HG03135 (cell line): Measurements from ENCODE around the gene CNOT1.
"Not testable (repeated sequence)": the region's sequence is repeated elsewhere in the genome, so short reads cannot be mapped to it uniquely, and the experiment has no call there.

ENCODE experiments used
- ATAC-seq: cut with Tn5 transposase; IDR thresholded peaks from one replicate; pipeline ENCODE4 v1.9.1; 2021; ENCODE audit warnings: mild to moderate bottlenecking, moderate library complexity; ENCODE audit not compliant: unreplicated experiment

The CNOT1 gene

DNA sequence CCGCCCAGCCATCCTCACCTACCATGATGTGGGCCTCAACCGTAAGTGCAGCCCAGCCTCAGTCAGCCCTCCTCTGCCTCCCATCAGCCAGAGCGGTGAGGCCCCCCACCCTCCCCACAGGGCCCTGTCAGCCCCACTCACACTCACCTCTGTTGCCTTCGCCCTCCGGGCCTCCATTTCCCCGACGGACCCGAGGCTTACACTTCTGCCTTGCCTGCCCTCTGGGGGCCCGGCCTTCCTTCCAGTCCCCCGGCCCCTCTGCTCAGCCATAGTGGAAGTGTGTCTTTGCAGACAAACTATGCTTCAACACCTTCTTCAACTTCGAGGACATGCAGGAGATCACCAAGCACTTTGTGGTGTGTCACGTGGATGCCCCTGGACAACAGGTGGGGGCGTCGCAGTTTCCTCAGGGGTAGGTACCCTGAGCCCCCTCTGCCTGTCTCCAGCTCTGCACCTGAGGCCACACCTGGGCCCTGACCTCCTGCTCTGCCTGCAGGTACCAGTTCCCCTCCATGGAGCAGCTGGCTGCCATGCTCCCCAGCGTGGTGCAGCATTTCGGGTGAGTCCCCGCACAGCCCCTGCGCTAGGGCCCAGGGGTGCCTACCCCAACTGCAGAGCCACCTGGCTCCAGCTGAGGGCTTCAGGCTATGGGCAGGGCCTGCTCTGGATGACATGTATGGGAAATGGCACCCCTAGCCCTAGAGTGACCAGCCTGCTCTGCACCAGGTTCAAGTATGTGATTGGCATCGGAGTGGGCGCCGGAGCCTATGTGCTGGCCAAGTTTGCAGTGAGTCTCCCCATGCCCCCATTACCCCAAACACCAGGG lies 125.5 kb downstream of the CNOT1 start:
- ATAC-seq: no peak

GRCh38 chr16:58503166-58503862 lies 126.3 kb downstream of the CNOT1 start:
- no peak for ATAC-seq

DNA sequence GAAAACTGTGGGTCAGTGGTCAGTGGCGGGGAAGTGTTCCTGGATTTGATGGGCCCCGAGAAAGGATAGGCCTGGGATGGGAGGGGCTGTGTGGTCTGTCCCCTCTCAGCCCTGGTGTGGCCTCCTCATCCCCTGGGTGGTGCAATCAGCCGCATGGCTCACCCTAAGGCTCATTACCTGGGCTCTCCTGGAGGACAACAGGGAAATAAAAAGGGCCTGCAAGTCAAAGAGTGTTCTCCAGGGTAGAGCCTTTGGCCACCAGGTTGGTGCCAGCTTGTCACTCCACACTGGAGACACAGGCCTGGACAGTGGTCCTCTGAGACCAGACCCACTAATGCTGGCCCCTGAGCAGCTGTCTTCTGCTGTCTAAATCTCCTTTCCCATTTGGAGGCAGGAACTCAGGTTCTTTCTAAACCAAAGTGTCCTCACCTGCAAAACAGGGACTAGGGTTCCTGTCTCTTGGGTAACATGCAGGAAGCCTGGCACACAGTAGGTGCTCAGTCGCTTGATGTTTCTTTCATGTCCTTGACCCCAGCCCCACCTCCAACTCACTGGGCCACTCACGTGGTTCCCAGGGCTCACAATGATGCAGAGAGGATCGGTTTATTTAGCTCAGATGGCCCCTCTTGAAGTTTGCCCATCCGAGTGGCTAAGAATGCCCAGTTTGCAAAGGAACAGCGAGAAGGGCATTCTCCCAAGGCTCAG lies 127.3 kb downstream of the CNOT1 start:
- ATAC-seq: no peak

- no peak for ATAC-seq
Measured at GRCh38 chr16:58501242-58502131, 128.1 kb downstream of the CNOT1 start.

- no peak for ATAC-seq
Measured at GRCh38 chr16:58500430-58501241, 129.0 kb downstream of the CNOT1 start.

DNA sequence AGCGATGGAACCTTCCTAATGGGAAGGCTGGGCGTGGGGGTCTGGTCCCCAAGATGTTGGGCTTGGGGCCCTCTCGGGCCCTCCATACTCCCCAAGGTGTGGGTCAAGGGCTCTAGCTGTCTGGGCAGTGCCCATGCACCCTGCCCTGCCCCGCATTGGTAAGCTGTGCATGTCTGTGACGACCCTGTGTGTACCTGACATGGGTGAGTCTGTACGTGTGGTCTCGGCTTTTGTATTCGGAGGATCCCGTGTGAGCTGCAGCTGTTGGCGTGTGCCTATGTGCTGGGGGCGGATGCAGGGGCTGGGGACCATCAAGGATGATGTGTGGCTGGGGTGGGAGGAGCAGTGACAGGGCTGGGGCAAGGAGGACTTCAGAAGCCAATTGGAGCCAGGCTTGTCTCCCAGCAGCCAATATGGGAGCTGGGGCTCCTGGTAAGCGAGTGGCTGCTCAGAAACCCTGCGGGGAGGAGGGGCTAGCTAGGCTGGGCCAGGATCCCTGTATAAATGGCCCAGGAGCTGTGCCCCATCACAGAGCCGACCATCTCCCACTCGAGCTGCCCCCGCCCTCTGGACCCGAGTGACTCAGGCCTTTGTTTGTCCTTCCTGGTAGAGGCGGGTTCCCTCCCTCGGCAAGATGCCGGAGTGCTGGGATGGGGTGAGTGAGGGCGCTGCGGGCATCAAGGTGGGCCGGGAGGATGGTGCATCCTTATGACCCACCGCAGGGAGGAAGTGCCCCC lies 129.8 kb downstream of the CNOT1 start, which contains the start of gene NDRG4:
Gene NDRG4 (plus strand): TSS at position 529 of the 737 bp plus-strand sequence. CDS start 106 bp downstream, at position 635.
- no peak for ATAC-seq

DNA sequence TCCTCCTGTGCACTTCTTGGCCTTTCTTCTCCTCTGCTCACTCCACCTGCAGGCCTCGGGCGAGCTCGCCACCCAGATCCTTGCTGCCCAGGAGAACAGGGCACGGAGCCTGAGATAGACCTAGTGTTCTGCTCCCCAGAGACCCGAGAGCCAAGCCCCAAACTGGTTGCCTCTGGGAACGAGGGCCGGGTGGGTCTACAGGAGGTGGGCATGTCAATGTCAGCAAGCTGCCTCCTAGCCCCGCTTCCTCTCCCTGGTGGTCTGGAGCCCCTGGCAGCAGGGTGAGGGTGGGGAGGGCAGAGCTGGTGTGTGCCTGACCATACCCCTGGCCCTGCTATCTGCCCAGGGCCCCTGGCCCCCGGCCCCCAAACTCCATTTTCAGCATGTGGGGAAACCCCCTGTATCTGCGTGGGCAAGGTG lies 130.5 kb downstream of the CNOT1 start:
- no peak for ATAC-seq

GRCh38 chr16:58498341-58499091 lies 131.1 kb downstream of the CNOT1 start:
- no peak for ATAC-seq

- no peak for ATAC-seq
Measured at GRCh38 chr16:58497935-58498334, 131.7 kb downstream of the CNOT1 start.

DNA sequence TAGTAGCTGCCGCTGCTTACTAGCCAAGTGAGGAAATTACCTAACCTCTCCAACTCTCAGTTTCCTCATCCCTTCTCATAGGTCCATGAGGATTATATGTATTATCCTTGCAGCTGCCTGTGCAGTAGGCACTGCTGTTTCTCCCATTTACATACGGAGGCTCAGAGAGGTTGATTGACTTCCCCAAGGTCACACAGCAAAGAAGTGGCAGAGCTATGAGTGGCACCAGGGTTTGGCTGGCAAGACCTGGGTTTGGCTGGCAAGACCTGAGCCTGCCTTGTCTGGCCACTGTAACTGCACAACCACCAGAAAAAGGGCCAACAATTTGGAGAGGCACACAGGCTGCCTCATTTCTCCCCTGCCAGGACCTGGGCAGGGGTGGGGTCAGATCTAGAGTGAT lies 132.2 kb downstream of the CNOT1 start:
- ATAC-seq: no peak

GRCh38 chr16:58495521-58496331 lies 133.9 kb downstream of the CNOT1 start:
- ATAC-seq: no peak

DNA sequence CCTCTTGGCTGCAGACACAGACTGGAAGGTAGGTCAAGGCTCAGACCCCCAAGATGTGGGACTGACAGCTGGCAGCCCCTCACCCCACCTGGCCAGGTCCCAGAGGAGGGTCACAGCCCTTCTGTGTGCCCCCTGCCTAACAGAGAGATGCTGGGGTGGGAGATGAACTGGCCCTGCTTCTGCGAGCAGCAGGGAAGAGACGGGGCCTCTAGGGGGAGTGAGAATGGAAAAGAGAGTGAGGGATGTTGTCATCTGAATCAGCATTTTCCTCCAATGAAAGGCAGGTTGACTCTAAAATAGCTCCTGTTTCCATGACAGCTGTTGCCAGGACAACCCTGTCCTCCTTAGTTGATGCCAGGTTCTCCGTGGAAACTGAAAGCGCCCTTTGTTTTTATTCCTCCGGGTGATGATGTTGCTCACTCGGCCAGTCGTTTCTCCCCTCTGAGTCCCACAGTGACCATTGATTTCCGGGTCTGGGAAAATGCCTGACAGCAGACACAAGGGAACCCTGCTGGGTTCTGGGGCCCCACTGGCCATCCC lies 134.6 kb downstream of the CNOT1 start:
- peak; percentile 69 for ATAC-seq

DNA sequence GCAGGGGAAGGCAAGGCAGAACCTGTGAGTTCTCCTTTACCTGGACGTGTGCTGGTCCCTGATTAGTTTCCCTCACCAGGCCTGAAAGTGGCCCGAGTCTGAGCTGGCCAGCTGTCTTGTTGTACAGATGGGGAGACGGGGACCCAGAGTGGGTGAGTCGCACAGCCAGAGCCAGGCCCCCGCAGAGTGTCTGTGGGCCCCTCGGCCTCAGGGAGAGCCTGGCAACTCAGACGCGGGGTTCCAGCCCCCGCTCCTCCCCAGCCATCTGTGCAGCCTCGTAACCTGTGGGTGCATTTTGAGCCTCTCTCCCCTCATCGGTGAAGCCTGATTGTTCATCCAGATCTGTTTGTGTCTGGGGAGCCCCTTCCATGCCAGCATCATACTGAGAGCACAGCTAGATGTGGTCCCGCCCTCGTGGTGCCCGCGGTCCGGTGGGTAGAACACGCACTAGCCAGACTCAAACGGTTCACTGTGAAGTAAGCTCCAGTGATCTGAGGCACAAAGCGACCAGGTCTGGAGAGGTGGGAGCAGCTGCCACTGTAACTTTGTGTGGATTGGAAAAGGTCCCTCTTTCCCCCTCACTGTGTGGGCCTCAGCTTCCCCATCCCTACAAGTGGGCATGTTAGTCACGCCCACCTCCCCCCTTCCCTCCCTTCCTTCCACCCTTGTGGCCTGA lies 135.7 kb downstream of the CNOT1 start:
- no peak for ATAC-seq

DNA sequence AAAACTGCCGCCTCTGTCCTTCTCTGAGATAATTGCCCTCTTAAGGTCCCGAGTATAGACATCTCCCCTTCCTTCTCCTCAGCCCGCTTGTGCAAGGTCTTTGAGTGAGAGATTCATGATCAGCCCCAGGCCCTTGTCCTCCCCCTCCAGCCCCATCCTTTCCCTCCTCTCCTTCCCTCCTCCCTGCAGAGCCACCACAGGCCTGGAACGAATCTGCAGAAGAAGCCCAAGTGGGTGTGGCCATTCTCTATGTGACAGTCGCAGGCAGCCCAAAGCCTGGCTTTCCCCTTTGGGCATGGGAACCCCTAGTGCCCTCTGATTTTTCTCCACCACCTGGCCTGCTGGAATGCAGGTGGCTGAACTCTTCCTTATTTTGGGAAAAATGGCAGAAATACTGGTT lies 136.9 kb downstream of the CNOT1 start:
- no peak for ATAC-seq

GRCh38 chr16:58492066-58492465 lies 137.6 kb downstream of the CNOT1 start:
- ATAC-seq: no peak

DNA sequence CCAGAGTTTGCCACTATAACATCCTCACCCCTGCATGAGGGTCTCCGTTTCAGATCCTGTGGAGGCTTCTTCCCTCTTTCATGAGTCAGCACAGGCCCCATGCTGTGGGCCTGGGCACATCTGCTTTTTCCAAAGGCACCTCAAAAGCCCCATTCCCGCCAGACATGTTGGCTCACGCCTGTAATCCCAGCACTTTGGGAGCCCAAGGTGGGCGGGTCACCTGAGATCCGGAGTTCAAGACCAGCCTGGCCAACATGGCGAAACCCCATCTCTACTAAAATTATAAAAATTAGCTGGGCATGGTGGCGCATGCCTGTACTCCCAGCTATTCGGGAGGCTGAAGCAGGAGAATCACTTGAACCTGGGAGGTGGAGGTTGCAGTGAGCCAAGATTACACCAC lies 139.1 kb downstream of the CNOT1 start:
- ATAC-seq: not testable (repeated sequence)

DNA sequence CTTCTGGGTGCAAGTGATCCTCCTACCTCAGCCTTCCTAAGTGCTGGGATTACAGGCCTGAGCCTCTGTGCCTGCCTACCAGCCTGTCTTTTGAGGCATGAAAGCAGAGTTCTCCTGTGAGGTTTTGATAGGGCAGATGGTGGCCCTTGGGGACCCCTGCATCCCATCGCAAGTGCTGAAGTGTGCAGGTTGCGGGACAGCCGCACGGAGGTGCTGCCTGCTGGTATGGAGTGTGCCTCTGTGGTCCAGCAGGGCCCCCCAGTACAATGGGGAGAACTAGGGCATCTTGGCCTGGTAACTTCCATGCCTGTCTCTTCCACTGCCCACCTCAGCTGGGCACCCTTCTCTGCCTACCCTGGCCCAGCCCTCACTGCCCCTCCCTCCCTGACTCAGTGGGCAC lies 139.6 kb downstream of the CNOT1 start:
- no peak for ATAC-seq
